Measurements from ENCODE around the gene SNAP23.

GRCh38 chr15:42510258-42511006, 15.0 kb downstream of the SNAP23 start:
- TF ChIP-seq POLR2A (IDR thresholded peaks at IDR 0.05) (no peak), CTCF (IDR thresholded peaks at IDR 0.05) (no peak)
